ENCODE data around the gene RUNX3.

GRCh38 chr1:24856787-24857506, 73.1 kb downstream of the RUNX3 start:
- TF ChIP-seq CTCF (conservative IDR thresholded peaks at IDR 0.05; ENCODE audit: low read depth, low read length) (no peak), EZH2 (IDR thresholded peaks at IDR 0.05; ENCODE audit: borderline replicate concordance, low read depth, low read length, poor library complexity, severe bottlenecking) (no peak)
